CD4-positive, alpha-beta memory T cell (primary cell): ENCODE measurements around the gene MAP7. TPM values are rescaled to one million over a fixed set of nuclear protein-coding genes. Genes with fewer than 3 reads are reported as not detected.
"Not testable (repeated sequence)": the region's sequence is repeated elsewhere in the genome, so short reads cannot be mapped to it uniquely, and the experiment has no call there.

Experiments used
- CTCF ChIA-PET: fragments of 350-600 bp; sonication (Branson Sonifier 250); formaldehyde crosslinking; loops from one replicate; lab custom pipeline; 2021; ENCODE audit warnings: inconsistent platforms; ENCODE audit not compliant: partially characterized antibody; lab: Charles Lee
- POLR2A ChIA-PET: fragments of 350-600 bp; sonication (Branson Sonifier 250); formaldehyde crosslinking; loops from one replicate; lab custom pipeline; 2021; ENCODE audit not compliant: partially characterized antibody; lab: Charles Lee
- DNase-seq, 5 donors: peaks; one replicate each; pipeline versions ENCODE4 v3.0.0 to v3.0.0-alpha.2; 2020 to 2022; ENCODE audit warnings: mixed read lengths in 1 of 5
- H3K27ac ChIP-seq: one replicate; pipeline ENCODE4 v1.7.0; 2013; ENCODE audit warnings: low read depth, low read length
- H3K27me3 ChIP-seq: 2 replicates; pipeline ENCODE4 v1.7.0; 2013; ENCODE audit warnings: mild to moderate bottlenecking, low read length, moderate library complexity; ENCODE audit not compliant: insufficient read depth
- H3K36me3 ChIP-seq: 2 replicates; pipeline ENCODE4 v1.7.0; 2013; ENCODE audit warnings: mild to moderate bottlenecking, low read length, moderate library complexity; ENCODE audit not compliant: insufficient read depth
- H3K4me1 ChIP-seq: 2 replicates; pipeline ENCODE4 v1.7.0; 2013; ENCODE audit warnings: mild to moderate bottlenecking, low read length, moderate library complexity; ENCODE audit not compliant: insufficient read depth
- H3K4me3 ChIP-seq, 2 donors: one replicate each; pipeline ENCODE4 v1.7.0; 2013; ENCODE audit warnings: low read length in 2 of 2, mild to moderate bottlenecking in 1 of 2
- H3K9me3 ChIP-seq, 2 donors: one replicate each; pipeline ENCODE4 v1.7.0; 2013; ENCODE audit warnings: low read length in 2 of 2, control low read depth in 1 of 2; ENCODE audit not compliant: control insufficient read depth in 1 of 2
- H3K27ac Mint-ChIP-seq, 7 donors: one replicate each; pipeline ENCODE4 v1.8.0; 2020 to 2021; ENCODE audit warnings: mixed read lengths in 7 of 7, mild to moderate bottlenecking in 6 of 7, inconsistent platforms in 3 of 7, moderate library complexity in 3 of 7
- H3K27me3 Mint-ChIP-seq, 2 donors: one replicate each; pipeline ENCODE4 v1.8.0; 2020 to 2021; ENCODE audit warnings: mixed read lengths in 2 of 2
- H3K36me3 Mint-ChIP-seq, 2 donors: one replicate each; pipeline ENCODE4 v1.8.0; 2020 to 2021; ENCODE audit warnings: mixed read lengths in 2 of 2, inconsistent platforms in 1 of 2, mild to moderate bottlenecking in 1 of 2
- H3K4me1 Mint-ChIP-seq, 4 donors: one replicate each; pipeline ENCODE4 v1.8.0; 2020 to 2021; ENCODE audit warnings: mixed read lengths in 4 of 4, mild to moderate bottlenecking in 1 of 4
- H3K4me3 Mint-ChIP-seq, 8 donors: one replicate each; pipeline ENCODE4 v1.8.0; 2020 to 2021; ENCODE audit warnings: mixed read lengths in 8 of 8, mild to moderate bottlenecking in 7 of 8, moderate library complexity in 6 of 8, inconsistent platforms in 3 of 8
- H3K9me3 Mint-ChIP-seq, 8 donors: one replicate each; pipeline ENCODE4 v1.8.0; 2020 to 2021; ENCODE audit warnings: mixed read lengths in 8 of 8, mild to moderate bottlenecking in 5 of 8, inconsistent platforms in 3 of 8, moderate library complexity in 1 of 8
- intact Hi-C: fragments of 100-400 bp; cut with micrococcal nuclease; formaldehyde crosslinking; loops from one replicate; pipeline ENCODE4 v1.15.1; 2023
- polyA plus RNA-seq, 2 donors: library from polyadenylated mRNA; unstranded; fragments of 300-500 nt; fragmentation: Illumina TruSeq; gene quantifications; one replicate each; pipeline ENCODE4 v1.2.3, GENCODE V29; 2021
- total RNA-seq, 2 experiments: library from RNA; stranded (reverse); gene quantifications; one replicate each; pipeline ENCODE4 v1.2.3, GENCODE V29; 2021

MAP7 gene
- total and polyA plus RNA-seq, 4 experiments from 2014 or later, result 0.55 to 1.5 (median 0.65) TPM

GRCh38 chr6:136408204-136408603, 142.0 kb downstream of the MAP7 start:
- Mint-ChIP-seq H3K4me1 (no peaks in the 10 kb centered on the region), H3K27ac (no peak overlapping the region), H3K9me3 (no peaks in the 10 kb centered on the region), H3K36me3 (no peaks in the 10 kb centered on the region), H3K4me3 (no peak overlapping the region), H3K27me3 (peaks cover 2 to 5% of the 10 kb centered on the region in 2 donors)
- no peaks in the 10 kb centered on the region for H3K36me3 ChIP-seq
- no peaks in the 10 kb centered on the region for H3K9me3 ChIP-seq
- intact Hi-C loops, result no loop called here
- CTCF ChIA-PET, result no interaction called here
- POLR2A ChIA-PET, result no interaction called here
- no peak overlapping the region for H3K4me3 ChIP-seq
- H3K27me3 ChIP-seq, result no peaks in the 10 kb centered on the region
- DNase-seq, result no peak
- no peaks in the 10 kb centered on the region for H3K4me1 ChIP-seq
- H3K27ac ChIP-seq, result no peak overlapping the region

GRCh38 chr6:136405420-136406029, 144.7 kb downstream of the MAP7 start:
- Histone ChIP-seq H3K36me3 (no peaks in the 10 kb centered on the region), H3K4me1 (no peaks in the 10 kb centered on the region), H3K9me3 (no peaks in the 10 kb centered on the region), H3K27ac (no peak overlapping the region), H3K27me3 (no peaks in the 10 kb centered on the region), H3K4me3 (no peak overlapping the region)
- POLR2A ChIA-PET, result no interaction called here
- no peak overlapping the region for H3K27ac Mint-ChIP-seq
- peaks cover 1 to 8% of the 10 kb centered on the region in 2 donors for H3K27me3 Mint-ChIP-seq
- H3K36me3 Mint-ChIP-seq, result no peaks in the 10 kb centered on the region
- intact Hi-C loops, result no loop called here
- no peak for DNase-seq
- CTCF ChIA-PET, result no interaction called here
- H3K4me3 Mint-ChIP-seq, result no peak overlapping the region
- H3K4me1 Mint-ChIP-seq, result no peaks in the 10 kb centered on the region
- peaks cover 0 to 4% (median 0%) of the 10 kb centered on the region in 8 donors for H3K9me3 Mint-ChIP-seq

DNA sequence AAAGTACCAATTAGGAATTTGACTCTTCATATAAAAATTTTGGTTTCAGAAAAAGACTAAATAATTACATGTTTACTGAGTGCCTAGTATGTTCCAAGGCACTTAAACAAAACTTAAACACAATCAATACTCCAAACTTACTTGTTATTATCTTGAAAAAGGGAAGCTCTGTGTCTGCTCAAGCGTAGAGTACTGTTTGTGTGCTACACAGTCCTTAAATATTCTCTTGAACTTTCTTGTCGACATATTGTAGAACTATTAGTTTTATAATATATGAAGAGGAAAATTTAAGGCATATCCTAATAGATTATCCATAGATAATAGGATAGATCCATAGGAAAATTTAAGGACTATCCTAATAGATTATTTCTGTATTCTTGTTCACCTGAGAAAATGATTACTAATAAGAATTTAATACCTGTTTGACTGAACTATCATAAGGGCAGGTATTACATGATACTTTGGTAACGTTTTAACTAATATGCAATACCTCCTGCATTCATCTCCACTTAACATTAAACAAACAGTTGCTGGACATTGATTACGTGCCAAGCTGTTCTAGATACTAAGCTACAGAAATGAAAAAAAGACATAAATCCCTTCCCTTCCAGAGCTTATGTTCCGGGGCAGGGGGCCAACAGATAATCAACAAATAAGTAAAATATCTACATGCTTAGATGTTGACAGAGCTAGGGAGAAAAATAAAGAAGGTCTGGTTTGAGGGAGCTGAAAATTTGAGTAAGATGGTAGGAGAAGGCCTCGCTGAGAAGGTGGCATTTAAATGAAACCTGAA, 145.4 kb downstream of the MAP7 start:
- H3K27ac Mint-ChIP-seq, result no peak overlapping the region
- intact Hi-C loops, result no loop called here
- H3K27me3 ChIP-seq, result no peaks in the 10 kb centered on the region
- peaks cover 0 to 4% (median 0%) of the 10 kb centered on the region in 8 donors for H3K9me3 Mint-ChIP-seq
- no peaks in the 10 kb centered on the region for H3K9me3 ChIP-seq
- no peaks in the 10 kb centered on the region for H3K4me1 ChIP-seq
- peaks cover 1 to 8% of the 10 kb centered on the region in 2 donors for H3K27me3 Mint-ChIP-seq
- no peaks in the 10 kb centered on the region for H3K36me3 ChIP-seq
- ChIA-PET CTCF (no interaction called here), POLR2A (no interaction called here)
- H3K4me3 ChIP-seq, result no peak overlapping the region
- H3K4me3 Mint-ChIP-seq, result no peak overlapping the region
- no peaks in the 10 kb centered on the region for H3K4me1 Mint-ChIP-seq
- no peak for DNase-seq
- no peak overlapping the region for H3K27ac ChIP-seq
- H3K36me3 Mint-ChIP-seq, result no peaks in the 10 kb centered on the region

GRCh38 chr6:136404007-136404406, 146.2 kb downstream of the MAP7 start:
- H3K36me3 Mint-ChIP-seq, result no peaks in the 10 kb centered on the region

GRCh38 chr6:136403110-136403980, 146.9 kb downstream of the MAP7 start:
- ChIA-PET POLR2A (no interaction called here), CTCF (no interaction called here)
- intact Hi-C loops, result no loop called here
- Histone ChIP-seq H3K4me1 (no peaks in the 10 kb centered on the region), H3K36me3 (no peaks in the 10 kb centered on the region), H3K27ac (no peak overlapping the region), H3K9me3 (no peaks in the 10 kb centered on the region), H3K27me3 (no peaks in the 10 kb centered on the region), H3K4me3 (no peak overlapping the region)
- no peak for DNase-seq
- Mint-ChIP-seq H3K9me3 (peaks cover 0 to 4% (median 0%) of the 10 kb centered on the region in 8 donors), H3K27me3 (peaks cover 1 to 8% of the 10 kb centered on the region in 2 donors), H3K4me3 (no peak overlapping the region), H3K36me3 (no peaks in the 10 kb centered on the region), H3K4me1 (no peaks in the 10 kb centered on the region), H3K27ac (no peak overlapping the region)

More at GRCh38 chr6:136404007-136404406, 146.2 kb downstream of the MAP7 start:
- H3K27me3 Mint-ChIP-seq, result peaks cover 1 to 8% of the 10 kb centered on the region in 2 donors
- no peak overlapping the region for H3K4me3 Mint-ChIP-seq
- H3K4me1 Mint-ChIP-seq, result no peaks in the 10 kb centered on the region
- no peak overlapping the region for H3K27ac ChIP-seq
- H3K9me3 ChIP-seq, result no peaks in the 10 kb centered on the region
- intact Hi-C loops, result no loop called here
- POLR2A ChIA-PET, result no interaction called here
- CTCF ChIA-PET, result no interaction called here
- no peak overlapping the region for H3K4me3 ChIP-seq
- no peaks in the 10 kb centered on the region for H3K27me3 ChIP-seq
- no peaks in the 10 kb centered on the region for H3K4me1 ChIP-seq
- DNase-seq, result no peak
- H3K27ac Mint-ChIP-seq, result no peak overlapping the region
- peaks cover 0 to 4% (median 0%) of the 10 kb centered on the region in 8 donors for H3K9me3 Mint-ChIP-seq
- H3K36me3 ChIP-seq, result no peaks in the 10 kb centered on the region

DNA sequence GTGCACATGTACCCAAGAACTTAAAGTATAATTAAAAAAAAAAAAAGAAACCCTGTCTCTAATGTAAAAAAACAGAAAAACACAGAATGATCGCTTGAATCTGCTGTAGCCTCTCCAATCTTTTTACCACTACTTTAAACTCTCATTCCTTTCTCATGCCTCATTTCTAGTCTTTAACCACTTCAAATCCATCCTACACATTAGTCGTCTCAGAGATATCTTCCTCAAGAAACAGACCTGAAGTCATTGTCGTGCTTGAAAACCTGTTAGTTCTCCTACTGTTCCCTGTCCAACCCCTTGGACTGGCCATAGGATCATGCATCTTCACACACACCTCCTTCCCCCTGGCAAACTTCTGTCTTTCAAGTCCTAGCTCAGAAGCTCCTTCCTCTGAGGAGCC, 148.5 kb downstream of the MAP7 start:
- no peak overlapping the region for H3K27ac ChIP-seq
- H3K27ac Mint-ChIP-seq, result no peak overlapping the region
- H3K9me3 Mint-ChIP-seq, result peaks cover 0 to 8% (median 0%) of the 10 kb centered on the region in 8 donors
- no peak for DNase-seq
- ChIA-PET CTCF (no interaction called here), POLR2A (no interaction called here)
- H3K4me3 ChIP-seq, result no peak overlapping the region
- H3K9me3 ChIP-seq, result no peaks in the 10 kb centered on the region
- no peaks in the 10 kb centered on the region for H3K36me3 Mint-ChIP-seq
- H3K36me3 ChIP-seq, result no peaks in the 10 kb centered on the region
- intact Hi-C loops, result no loop called here
- H3K27me3 Mint-ChIP-seq, result peaks cover 0 to 8% of the 10 kb centered on the region in 2 donors
- no peaks in the 10 kb centered on the region for H3K4me1 Mint-ChIP-seq
- H3K4me3 Mint-ChIP-seq, result no peak overlapping the region
- H3K4me1 ChIP-seq, result no peaks in the 10 kb centered on the region
- no peaks in the 10 kb centered on the region for H3K27me3 ChIP-seq

GRCh38 chr6:136401236-136401635, 149.0 kb downstream of the MAP7 start:
- H3K27ac ChIP-seq, CTCF ChIA-PET, H3K9me3 Mint-ChIP-seq, H3K4me1 ChIP-seq, DNase-seq, H3K27me3 Mint-ChIP-seq, POLR2A ChIA-PET, H3K4me3 ChIP-seq, H3K27ac Mint-ChIP-seq, H3K4me3 Mint-ChIP-seq, H3K36me3 ChIP-seq, H3K36me3 Mint-ChIP-seq, H3K9me3 ChIP-seq, H3K4me1 Mint-ChIP-seq, H3K27me3 ChIP-seq, intact Hi-C loops: not testable (repeated sequence)
